ENCODE measurements around the gene PDE6G.

GRCh38 chr17:81608605-81609004 lies 47.7 kb downstream of the PDE6G start:
- TF ChIP-seq CTCF (IDR thresholded peaks at IDR 0.05; ENCODE audit: extremely low read depth in 1 of 2, insufficient read depth in 1 of 2, low read depth in 1 of 2, low read length in 2 of 2) (no peak), POLR2A (IDR thresholded peaks at IDR 0.05; ENCODE audit: low read depth, low read length) (no peak), POLR2AphosphoS5 (IDR thresholded peaks at IDR 0.05; ENCODE audit: insufficient read depth, low read depth, low read length) (no peak), MAX (IDR thresholded peaks at IDR 0.05; ENCODE audit: insufficient read depth, insufficient read length) (no peak), EZH2 (IDR thresholded peaks at IDR 0.05; ENCODE audit: borderline replicate concordance, low read depth, low read length, severe bottlenecking) (no peak), JUN (IDR thresholded peaks at IDR 0.05; ENCODE audit: borderline replicate concordance, insufficient read depth, insufficient read length, low read depth) (no peak)

Data from endothelial cell of umbilical vein (primary cell).